Fibroblast of lung (primary cell): Measurements from ENCODE around the gene L3MBTL4. TPM values are rescaled to one million over a fixed set of nuclear protein-coding genes. Genes with fewer than 3 reads are reported as not detected.

Experiments
- DNase-seq, 2 donors: peaks; one replicate each; pipeline versions ENCODE4 v3.0.0 to v3.0.0-alpha.2; 2010; ENCODE audit warnings: low read depth in 2 of 2
- H2AFZ ChIP-seq: 2 replicates; pipeline ENCODE4 v1.5.1; 2012; ENCODE audit warnings: low read length, control low read depth, inconsistent platforms
- H3K27ac ChIP-seq: 2 replicates; pipeline ENCODE4 v1.5.1; 2011; ENCODE audit warnings: low read length, control low read depth; ENCODE audit not compliant: insufficient read depth
- H3K27me3 ChIP-seq: 2 replicates; pipeline ENCODE4 v1.5.1; 2011; ENCODE audit warnings: mild to moderate bottlenecking, low read length; ENCODE audit not compliant: control insufficient read depth, insufficient read depth
- H3K36me3 ChIP-seq: 2 replicates; pipeline ENCODE4 v1.5.1; 2011; ENCODE audit warnings: low read length; ENCODE audit not compliant: control insufficient read depth, insufficient read depth
- H3K4me1 ChIP-seq: 2 replicates; pipeline ENCODE4 v1.5.1; 2011; ENCODE audit warnings: low read length; ENCODE audit not compliant: control insufficient read depth, insufficient read depth; ENCODE audit errors: extremely low read depth
- H3K4me2 ChIP-seq: 2 replicates; pipeline ENCODE4 v1.5.1; 2011; ENCODE audit warnings: low read length, control low read depth; ENCODE audit not compliant: insufficient read depth; ENCODE audit errors: extremely low read depth
- H3K4me3 ChIP-seq, 4 experiments: fragments of 200-600 bp in 1 of 4; sonication (generic) in 1 of 4; replicated peaks in 1 of 4; 2 replicates each; pipeline ENCODE4 v1.5.1; 2011 to 2016; ENCODE audit warnings: low read length in 4 of 4, low read depth in 3 of 4, mild to moderate bottlenecking in 3 of 4, control low read depth in 2 of 4, inconsistent platforms in 1 of 4, mixed read lengths in 1 of 4; ENCODE audit not compliant: insufficient read depth in 1 of 4; ENCODE audit errors: control extremely low read depth in 1 of 4
- H3K79me2 ChIP-seq: 2 replicates; pipeline ENCODE4 v1.5.1; 2012; ENCODE audit warnings: mild to moderate bottlenecking, low read length, inconsistent platforms; ENCODE audit not compliant: control insufficient read depth, insufficient read depth
- H3K9ac ChIP-seq: 2 replicates; pipeline ENCODE4 v1.5.1; 2011; ENCODE audit warnings: mild to moderate bottlenecking, low read length, control low read depth; ENCODE audit not compliant: insufficient read depth
- H3K9me3 ChIP-seq: 2 replicates; pipeline ENCODE4 v1.5.1; 2012; ENCODE audit warnings: low read depth, low read length; ENCODE audit not compliant: control insufficient read depth, insufficient read depth
- H4K20me1 ChIP-seq: 2 replicates; pipeline ENCODE4 v1.5.1; 2011; ENCODE audit warnings: low read length; ENCODE audit not compliant: control insufficient read depth, insufficient read depth; ENCODE audit errors: extremely low read depth
- EZH2 ChIP-seq: IDR thresholded peaks from 2 replicates; pipeline ENCODE4 v1.5.1; 2012; ENCODE audit warnings: low read length, control low read depth, mild to moderate bottlenecking; ENCODE audit errors: missing control alignments
- polyA plus RNA-seq, 2 donors: library from polyadenylated mRNA; depleted of rRNA in 1 of 2; stranded (reverse) in 1 of 2; unstranded in 1 of 2; fragments of >200 nt; gene quantifications; 2 replicates each; pipeline ENCODE4 v1.2.1, GENCODE V29; 2011 to 2012; ENCODE audit warnings: missing spikeins in 1 of 2
- total RNA-seq: library from RNA; depleted of rRNA; stranded (reverse); fragments of >200 nt; gene quantifications from 2 replicates; pipeline ENCODE4 v1.2.1, GENCODE V29; 2014
- TF ChIP-seq, protein P1 (sequence below), 2 donors: IDR thresholded peaks in 1 of 2; conservative IDR thresholded peaks in 1 of 2; 1 replicate in 1 of 2; 2 replicates in 1 of 2; pipeline ENCODE4 v1.5.1; 2011 to 2012; ENCODE audit warnings: low read length in 2 of 2, control low read depth in 1 of 2, inconsistent platforms in 1 of 2, low read depth in 1 of 2, mild to moderate bottlenecking in 1 of 2

The L3MBTL4 gene
- total and polyA plus RNA-seq, 2 donors (not counting 1 experiment from before 2014, with no cell fraction given), result 0.06 to 0.33 TPM

DNA sequence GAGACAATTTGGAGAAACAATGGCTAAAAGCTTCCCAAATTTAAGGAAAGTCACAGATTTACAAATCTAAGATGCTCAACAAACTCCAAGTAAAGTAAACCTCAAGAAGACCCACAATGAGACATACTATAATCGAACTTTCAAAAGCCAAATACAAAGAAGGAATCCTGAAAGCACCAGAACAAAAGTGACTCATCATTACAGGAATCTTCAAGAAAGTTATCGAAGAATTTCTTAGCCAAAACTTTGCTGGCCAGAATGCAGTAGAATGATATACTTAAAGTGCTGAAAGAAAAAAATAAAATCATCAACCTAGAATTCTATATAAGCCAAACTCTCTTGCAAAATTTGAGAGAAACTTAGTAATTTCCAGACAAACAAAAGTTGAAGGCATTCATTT, 412.8 kb downstream of the L3MBTL4 start:
- no peaks in the 10 kb centered on the region for H3K4me1 ChIP-seq
- no peak overlapping the region for H3K9ac ChIP-seq
- no peaks in the 10 kb centered on the region for H3K36me3 ChIP-seq
- DNase-seq, result peak; percentile 24 to 70
- H3K79me2 ChIP-seq, result no peaks in the 10 kb centered on the region
- TF ChIP-seq, protein P1, sequence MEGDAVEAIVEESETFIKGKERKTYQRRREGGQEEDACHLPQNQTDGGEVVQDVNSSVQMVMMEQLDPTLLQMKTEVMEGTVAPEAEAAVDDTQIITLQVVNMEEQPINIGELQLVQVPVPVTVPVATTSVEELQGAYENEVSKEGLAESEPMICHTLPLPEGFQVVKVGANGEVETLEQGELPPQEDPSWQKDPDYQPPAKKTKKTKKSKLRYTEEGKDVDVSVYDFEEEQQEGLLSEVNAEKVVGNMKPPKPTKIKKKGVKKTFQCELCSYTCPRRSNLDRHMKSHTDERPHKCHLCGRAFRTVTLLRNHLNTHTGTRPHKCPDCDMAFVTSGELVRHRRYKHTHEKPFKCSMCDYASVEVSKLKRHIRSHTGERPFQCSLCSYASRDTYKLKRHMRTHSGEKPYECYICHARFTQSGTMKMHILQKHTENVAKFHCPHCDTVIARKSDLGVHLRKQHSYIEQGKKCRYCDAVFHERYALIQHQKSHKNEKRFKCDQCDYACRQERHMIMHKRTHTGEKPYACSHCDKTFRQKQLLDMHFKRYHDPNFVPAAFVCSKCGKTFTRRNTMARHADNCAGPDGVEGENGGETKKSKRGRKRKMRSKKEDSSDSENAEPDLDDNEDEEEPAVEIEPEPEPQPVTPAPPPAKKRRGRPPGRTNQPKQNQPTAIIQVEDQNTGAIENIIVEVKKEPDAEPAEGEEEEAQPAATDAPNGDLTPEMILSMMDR (conservative IDR thresholded peaks at IDR 0.05 in 1 of 2, IDR thresholded peaks at IDR 0.05 in 1 of 2; ENCODE audit: low read depth in 1 of 2, low read length in 2 of 2), result no peak
- TF ChIP-seq EZH2, result no peak
- H3K9me3 ChIP-seq, result no peaks in the 10 kb centered on the region
- H2AFZ ChIP-seq, result no peak overlapping the region
- no peaks in the 10 kb centered on the region for H3K27me3 ChIP-seq
- no peak overlapping the region for H3K4me2 ChIP-seq
- no peak overlapping the region for H3K4me3 ChIP-seq
- no peak overlapping the region for H3K27ac ChIP-seq
- no peaks in the 10 kb centered on the region for H4K20me1 ChIP-seq

DNA sequence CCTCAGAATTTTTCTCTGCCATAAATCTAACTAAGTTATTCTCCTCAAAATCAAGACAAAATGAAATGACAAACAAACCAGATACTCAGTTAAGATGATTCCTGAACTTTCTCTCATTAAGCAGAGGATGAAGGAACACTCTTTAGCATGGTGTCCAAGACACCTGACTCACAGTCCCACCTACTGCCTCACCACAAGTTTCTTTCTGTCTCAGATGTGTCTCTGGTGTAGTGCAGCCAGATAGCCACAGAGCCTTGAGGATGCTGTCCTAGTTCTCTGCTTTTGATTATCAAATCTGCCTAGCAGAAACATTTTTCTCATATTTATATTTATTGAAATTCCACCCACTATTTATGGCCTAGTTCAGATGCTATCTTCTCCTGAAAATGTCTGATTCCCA, 415.8 kb downstream of the L3MBTL4 start:
- Histone ChIP-seq H3K79me2 (no peaks in the 10 kb centered on the region), H3K36me3 (no peaks in the 10 kb centered on the region), H4K20me1 (no peaks in the 10 kb centered on the region), H3K27ac (no peak overlapping the region), H3K4me1 (no peaks in the 10 kb centered on the region), H3K9me3 (no peaks in the 10 kb centered on the region), H3K4me2 (no peak overlapping the region), H3K27me3 (no peaks in the 10 kb centered on the region), H2AFZ (no peak overlapping the region), H3K4me3 (no peak overlapping the region), H3K9ac (no peak overlapping the region)
- TF ChIP-seq EZH2, result no peak
- TF ChIP-seq, protein P1 (conservative IDR thresholded peaks at IDR 0.05 in 1 of 2, IDR thresholded peaks at IDR 0.05 in 1 of 2; ENCODE audit: low read depth in 1 of 2, low read length in 2 of 2), result no peak
- DNase-seq, result no peak

DNA sequence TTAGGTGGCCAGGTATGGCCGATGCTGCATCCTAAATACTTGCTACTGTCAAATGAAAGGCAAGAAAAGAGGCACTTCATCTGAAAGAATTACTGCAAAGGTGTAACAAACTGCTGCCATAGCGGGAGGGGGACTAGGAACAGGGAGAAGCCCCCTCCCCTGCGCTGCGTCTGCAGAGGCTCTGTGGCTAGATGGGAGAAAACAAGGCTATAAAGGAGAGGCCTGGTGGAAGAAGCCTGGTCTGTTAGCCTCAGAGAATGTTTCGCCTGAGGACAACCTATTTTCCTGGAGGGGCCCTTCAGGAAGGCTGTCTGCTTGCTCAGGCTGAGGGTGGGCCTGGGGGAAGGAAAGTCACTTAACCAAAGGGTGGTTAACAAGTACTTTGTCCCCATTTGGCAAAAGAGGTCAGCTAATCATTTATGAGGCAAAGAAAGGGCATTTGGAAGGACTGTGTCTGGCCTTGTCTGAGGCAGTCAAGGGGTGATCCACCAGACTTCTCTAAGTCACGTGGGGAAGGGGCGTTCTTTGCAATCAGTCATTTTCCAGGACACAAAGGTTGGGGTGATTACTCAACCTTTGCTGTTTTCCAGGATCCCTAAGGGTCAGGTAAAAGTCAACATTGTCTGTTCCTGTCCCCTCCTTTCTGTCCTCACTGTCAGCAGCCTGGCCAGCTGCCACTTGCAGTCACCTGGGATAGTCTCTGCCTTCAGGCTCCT, 416.4 kb downstream of the L3MBTL4 start:
- Histone ChIP-seq H4K20me1 (no peaks in the 10 kb centered on the region), H2AFZ (no peak overlapping the region), H3K9me3 (no peaks in the 10 kb centered on the region), H3K4me1 (no peaks in the 10 kb centered on the region), H3K9ac (no peak overlapping the region), H3K27ac (no peak overlapping the region), H3K79me2 (no peaks in the 10 kb centered on the region), H3K36me3 (no peaks in the 10 kb centered on the region), H3K4me2 (no peak overlapping the region), H3K27me3 (no peaks in the 10 kb centered on the region), H3K4me3 (no peak overlapping the region)
- no peak for DNase-seq
- TF ChIP-seq, protein P1 (conservative IDR thresholded peaks at IDR 0.05 in 1 of 2, IDR thresholded peaks at IDR 0.05 in 1 of 2; ENCODE audit: low read depth in 1 of 2, low read length in 2 of 2), result no peak
- no peak for TF ChIP-seq EZH2
